ENCODE data around the gene PREB. TPM values are rescaled to one million over a fixed set of nuclear protein-coding genes. Genes with fewer than 3 reads are reported as not detected.

PREB gene
- polyA plus RNA-seq, 3 donors: 70.0 to 78.2 (median 71.7) TPM

DNA sequence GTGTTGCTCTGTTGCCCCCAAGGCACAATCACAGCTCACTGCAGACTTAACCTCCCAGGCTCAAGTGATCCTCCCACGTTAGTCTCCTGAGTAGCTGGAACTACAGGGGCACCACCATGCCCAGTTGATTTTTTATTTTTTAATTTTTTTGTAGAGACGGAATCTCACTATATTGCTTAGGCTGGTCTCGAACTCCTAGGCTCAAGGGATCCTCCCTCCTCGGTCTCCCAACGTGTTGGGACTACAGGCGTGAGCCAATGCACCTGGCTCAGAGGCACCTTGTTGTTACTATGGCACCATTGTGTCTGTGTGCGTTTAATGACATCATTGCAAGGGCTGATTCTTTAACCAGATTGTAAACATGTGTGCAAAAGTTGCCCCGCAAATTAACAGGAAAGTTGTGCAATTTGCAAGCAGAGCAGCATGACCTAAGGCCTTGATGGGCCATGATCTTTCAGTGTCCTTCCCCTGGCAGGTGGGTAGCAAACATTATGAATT, 37.0 kb upstream of the PREB start:
- no peak overlapping the region for H3K4me3 ChIP-seq (replicated peaks in 1 of 3; ENCODE audit: low read depth in 2 of 3, low read length in 3 of 3)
- Mint-ChIP-seq H3K9me3 (no peaks in the 10 kb centered on the region), H3K4me1 (peaks cover 7% of the 10 kb centered on the region), H3K27ac (no peak overlapping the region), H3K4me3 (no peak overlapping the region), H3K27me3 (ENCODE audit: low read depth in 3 of 3) (peaks cover 9 to 20% (median 14%) of the 10 kb centered on the region in 3 donors), H3K36me3 (no peaks in the 10 kb centered on the region)
- H3K9me3 ChIP-seq (replicated peaks in 1 of 2; ENCODE audit: control insufficient read depth in 1 of 2, insufficient read depth in 1 of 2, low read length in 2 of 2): no peaks in the 10 kb centered on the region
- H3K36me3 ChIP-seq (replicated peaks in 1 of 2; ENCODE audit: control insufficient read depth in 1 of 2, insufficient read depth in 2 of 2, low read length in 2 of 2): no peaks in the 10 kb centered on the region
- TF ChIP-seq, protein P1, sequence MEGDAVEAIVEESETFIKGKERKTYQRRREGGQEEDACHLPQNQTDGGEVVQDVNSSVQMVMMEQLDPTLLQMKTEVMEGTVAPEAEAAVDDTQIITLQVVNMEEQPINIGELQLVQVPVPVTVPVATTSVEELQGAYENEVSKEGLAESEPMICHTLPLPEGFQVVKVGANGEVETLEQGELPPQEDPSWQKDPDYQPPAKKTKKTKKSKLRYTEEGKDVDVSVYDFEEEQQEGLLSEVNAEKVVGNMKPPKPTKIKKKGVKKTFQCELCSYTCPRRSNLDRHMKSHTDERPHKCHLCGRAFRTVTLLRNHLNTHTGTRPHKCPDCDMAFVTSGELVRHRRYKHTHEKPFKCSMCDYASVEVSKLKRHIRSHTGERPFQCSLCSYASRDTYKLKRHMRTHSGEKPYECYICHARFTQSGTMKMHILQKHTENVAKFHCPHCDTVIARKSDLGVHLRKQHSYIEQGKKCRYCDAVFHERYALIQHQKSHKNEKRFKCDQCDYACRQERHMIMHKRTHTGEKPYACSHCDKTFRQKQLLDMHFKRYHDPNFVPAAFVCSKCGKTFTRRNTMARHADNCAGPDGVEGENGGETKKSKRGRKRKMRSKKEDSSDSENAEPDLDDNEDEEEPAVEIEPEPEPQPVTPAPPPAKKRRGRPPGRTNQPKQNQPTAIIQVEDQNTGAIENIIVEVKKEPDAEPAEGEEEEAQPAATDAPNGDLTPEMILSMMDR (IDR thresholded peaks at IDR 0.05): no peak
- 83% methylated on average over 7 of the region's 8 CpGs for WGBS (ENCODE audit: insufficient coverage)
- peaks cover 5 to 11% of the 10 kb centered on the region in 2 donors for H3K4me1 ChIP-seq (ENCODE audit: control insufficient read depth in 1 of 2, insufficient read depth in 2 of 2, low read length in 2 of 2)
- H2AFZ ChIP-seq (ENCODE audit: insufficient read depth, low read depth, low read length, poor library complexity, severe bottlenecking): no peak overlapping the region
- intact Hi-C loops (cut with micrococcal nuclease): no loop called here
- no peak overlapping the region for H3K4me2 ChIP-seq (replicated peaks; ENCODE audit: extremely low read depth, low read length, poor library complexity, severe bottlenecking)
- DNase-seq: no peak
- H4K20me1 ChIP-seq (ENCODE audit: insufficient read depth, low read length): no peaks in the 10 kb centered on the region
- no peaks in the 10 kb centered on the region for H3K27me3 ChIP-seq (ENCODE audit: control insufficient read depth in 2 of 2, insufficient read depth in 2 of 2, low read length in 2 of 2)
- H3K9ac ChIP-seq (ENCODE audit: insufficient read depth, low read length, poor library complexity, severe bottlenecking): no peak overlapping the region
- H3K79me2 ChIP-seq (ENCODE audit: insufficient read depth, low read length): no peaks in the 10 kb centered on the region
- H3K27ac ChIP-seq (ENCODE audit: low read depth in 1 of 2, low read length in 2 of 2): no peak overlapping the region

DNA sequence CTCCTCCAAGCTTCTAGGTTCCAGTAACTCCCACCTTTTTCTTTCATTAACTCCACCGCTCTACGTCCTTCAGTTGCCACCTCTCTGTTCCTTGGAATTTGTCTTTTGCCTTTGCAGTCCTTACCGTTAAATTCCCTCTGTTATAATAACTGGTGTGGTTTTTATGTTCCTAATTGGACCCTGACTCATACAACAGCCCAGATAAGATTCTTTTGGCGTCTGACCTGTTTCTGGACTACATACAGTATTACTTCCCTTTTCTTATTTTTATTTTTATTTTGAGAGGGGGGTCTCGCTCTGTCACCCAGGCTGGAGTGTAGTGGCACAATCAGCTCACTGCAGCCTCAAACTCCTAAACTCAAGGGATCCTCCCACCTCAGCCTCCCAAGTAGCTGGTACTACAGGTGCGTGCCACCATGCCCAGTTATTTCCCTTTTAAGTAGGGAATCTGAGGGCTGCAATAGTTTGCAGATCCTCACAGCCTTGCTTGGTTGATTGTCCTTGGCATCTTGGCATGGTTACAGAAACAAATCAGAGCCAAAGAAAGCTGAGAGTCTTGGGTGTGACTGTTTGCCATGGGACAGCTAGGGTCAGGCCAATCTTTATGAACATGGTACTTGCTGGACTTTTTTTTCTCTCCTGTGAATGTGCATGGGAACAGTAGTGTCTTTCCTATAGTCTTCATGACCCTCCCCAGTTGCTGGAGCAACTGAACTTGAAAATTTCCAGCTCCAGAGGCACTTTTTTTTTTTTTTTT, 36.3 kb upstream of the PREB start:
- H3K36me3 Mint-ChIP-seq: no peaks in the 10 kb centered on the region
- H3K27me3 Mint-ChIP-seq (ENCODE audit: low read depth in 3 of 3): peaks cover 9 to 18% (median 14%) of the 10 kb centered on the region in 3 donors
- peak overlapping the region in 1 of 2 donors; percentile 81 for H3K4me3 Mint-ChIP-seq
- Histone ChIP-seq H2AFZ (ENCODE audit: insufficient read depth, low read depth, low read length, poor library complexity, severe bottlenecking) (peak overlapping the region; percentile 61), H3K4me3 (replicated peaks in 1 of 3; ENCODE audit: low read depth in 2 of 3, low read length in 3 of 3) (no peak overlapping the region), H3K4me1 (ENCODE audit: control insufficient read depth in 1 of 2, insufficient read depth in 2 of 2, low read length in 2 of 2) (peaks cover 5 to 11% of the 10 kb centered on the region in 2 donors), H3K27ac (ENCODE audit: low read depth in 1 of 2, low read length in 2 of 2) (no peak overlapping the region), H3K27me3 (ENCODE audit: control insufficient read depth in 2 of 2, insufficient read depth in 2 of 2, low read length in 2 of 2) (no peaks in the 10 kb centered on the region), H3K79me2 (ENCODE audit: insufficient read depth, low read length) (no peaks in the 10 kb centered on the region), H3K36me3 (replicated peaks in 1 of 2; ENCODE audit: control insufficient read depth in 1 of 2, insufficient read depth in 2 of 2, low read length in 2 of 2) (no peaks in the 10 kb centered on the region), H4K20me1 (ENCODE audit: insufficient read depth, low read length) (no peaks in the 10 kb centered on the region), H3K9me3 (replicated peaks in 1 of 2; ENCODE audit: control insufficient read depth in 1 of 2, insufficient read depth in 1 of 2, low read length in 2 of 2) (no peaks in the 10 kb centered on the region), H3K4me2 (replicated peaks; ENCODE audit: extremely low read depth, low read length, poor library complexity, severe bottlenecking) (peak overlapping the region; percentile 57), H3K9ac (ENCODE audit: insufficient read depth, low read length, poor library complexity, severe bottlenecking) (no peak overlapping the region)
- no peak for DNase-seq
- WGBS (ENCODE audit: insufficient coverage): no CpG with 5 or more reads among the region's 6 CpGs
- H3K4me1 Mint-ChIP-seq: peaks cover 7% of the 10 kb centered on the region
- H3K27ac Mint-ChIP-seq: peak overlapping the region in 1 of 7 donors; percentile 0
- intact Hi-C loops (cut with micrococcal nuclease): no loop called here
- H3K9me3 Mint-ChIP-seq: no peaks in the 10 kb centered on the region
- TF ChIP-seq, protein P1 (IDR thresholded peaks at IDR 0.05): no peak

Data from CD14-positive monocyte (primary cell).